HG02981 (cell line): Measurements from ENCODE around the gene FBXW4.
A peak's percentile ranks its signal among the peaks of the same experiment; 100 is the strongest.
"Not testable (repeated sequence)": the region's sequence is repeated elsewhere in the genome, so short reads cannot be mapped to it uniquely, and the experiment has no call there.

Source experiments
- ATAC-seq: cut with Tn5 transposase; IDR thresholded peaks from one replicate; pipeline ENCODE4 v1.9.1; 2021; ENCODE audit warnings: mild to moderate bottlenecking, moderate library complexity; ENCODE audit not compliant: unreplicated experiment

The FBXW4 gene

DNA sequence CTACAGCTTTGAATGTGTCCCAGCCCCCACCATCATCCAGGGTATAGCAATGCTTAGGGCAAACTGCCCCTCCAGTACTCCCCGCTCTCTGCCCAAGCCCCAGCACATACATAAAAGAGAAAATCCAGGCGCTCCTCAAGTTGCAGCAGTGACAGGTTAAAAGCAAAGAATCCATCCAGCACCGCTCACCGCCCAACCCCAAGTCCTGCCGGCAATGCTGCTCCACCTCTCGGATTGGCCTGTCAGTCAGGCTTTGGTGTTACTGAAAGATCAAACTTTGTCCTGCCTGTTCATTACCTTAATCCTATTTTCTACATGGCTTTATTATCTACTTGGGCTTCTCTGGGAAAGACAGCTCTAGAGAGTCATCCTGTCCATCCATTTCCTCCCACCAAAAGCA lies 75.0 kb downstream of the FBXW4 start:
- ATAC-seq, result no peak

DNA sequence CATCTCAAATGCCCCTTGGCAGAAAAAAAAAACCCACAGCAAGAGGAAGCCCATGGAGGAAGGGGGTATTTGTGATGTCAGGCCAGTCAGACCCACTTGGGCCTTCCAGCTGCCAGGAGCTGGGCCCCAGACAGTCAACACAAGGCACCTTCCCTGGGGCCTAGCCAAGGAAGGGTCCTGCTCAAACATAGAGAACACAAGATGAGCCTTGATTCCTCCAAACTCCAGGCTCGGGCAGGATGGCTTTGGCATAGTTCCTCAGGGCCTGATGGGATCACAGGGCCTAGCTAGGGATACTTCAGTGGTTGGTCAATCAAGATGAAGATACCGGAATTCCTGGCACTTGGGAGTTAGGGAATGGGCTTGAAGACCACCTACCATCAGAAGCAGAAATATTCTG lies 76.1 kb downstream of the FBXW4 start:
- no peak for ATAC-seq

DNA sequence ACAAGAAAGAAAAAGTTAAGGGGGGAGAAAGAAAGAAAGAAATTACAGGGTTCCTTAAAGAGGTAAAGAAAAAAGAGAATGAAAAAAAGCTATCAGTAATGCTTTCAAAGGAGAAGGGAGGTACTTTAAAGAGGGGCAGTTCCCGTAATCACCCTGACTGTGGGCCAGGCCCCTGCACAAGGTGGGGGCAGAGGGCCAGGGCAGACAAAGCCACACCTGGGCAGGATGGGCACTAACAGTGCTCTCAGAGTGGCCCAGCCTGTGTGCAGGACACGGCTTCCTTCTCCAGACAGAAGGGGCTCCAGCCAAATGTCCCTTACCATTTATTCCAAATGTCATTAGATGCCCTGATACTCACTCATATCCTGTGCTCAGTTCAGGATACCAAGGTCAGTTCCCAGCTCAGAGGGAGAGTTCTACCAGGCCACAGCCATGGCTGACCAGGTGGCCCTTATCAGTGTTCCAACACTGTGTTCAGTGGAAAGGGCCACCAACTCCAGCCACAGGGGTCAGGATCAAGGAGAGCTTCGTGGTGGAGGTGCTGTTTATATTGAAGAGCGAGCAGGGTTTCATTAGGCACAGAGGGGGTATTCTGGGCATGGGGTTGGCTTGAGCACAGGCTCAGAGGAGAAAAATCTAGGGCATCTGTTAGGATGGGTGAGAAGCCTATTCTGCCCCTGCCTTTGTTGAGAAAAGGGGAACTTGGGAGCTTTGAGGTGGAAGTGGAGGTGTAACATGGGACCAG lies 77.0 kb downstream of the FBXW4 start:
- ATAC-seq, result no peak

DNA sequence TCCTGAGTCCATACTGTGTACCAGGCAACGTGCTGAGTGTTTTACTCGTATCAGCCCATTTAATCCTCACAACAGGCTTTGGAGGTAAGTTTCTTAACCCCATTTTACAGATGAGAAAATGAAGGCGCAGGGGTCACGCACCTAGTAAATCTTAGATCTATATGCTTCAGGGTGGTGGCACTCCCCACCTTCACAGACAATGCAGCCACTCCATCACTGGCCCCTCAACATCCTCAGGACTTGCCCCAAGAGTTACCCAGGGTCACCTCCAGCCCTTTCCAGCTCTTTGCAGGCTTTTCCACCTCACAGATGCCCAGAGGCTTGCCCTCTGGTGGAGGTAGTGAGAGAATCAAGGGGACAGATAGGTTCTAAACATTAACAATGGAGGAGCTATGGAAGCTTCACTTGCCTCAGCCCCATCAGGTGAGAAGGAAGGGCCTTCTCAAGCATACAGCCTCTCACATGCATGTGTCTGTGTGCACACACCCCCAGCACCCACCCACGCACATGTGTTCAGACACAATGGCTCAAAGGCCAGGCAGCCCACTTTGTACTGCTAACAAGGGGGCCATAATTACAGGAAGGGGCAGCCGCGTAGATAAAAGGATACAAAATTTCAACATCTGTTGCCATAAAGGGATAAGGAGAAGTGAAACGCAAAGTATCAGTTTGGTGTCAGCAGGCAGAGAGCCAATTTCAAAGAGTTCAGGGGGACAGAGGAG lies 77.7 kb downstream of the FBXW4 start:
- ATAC-seq, result no peak

DNA sequence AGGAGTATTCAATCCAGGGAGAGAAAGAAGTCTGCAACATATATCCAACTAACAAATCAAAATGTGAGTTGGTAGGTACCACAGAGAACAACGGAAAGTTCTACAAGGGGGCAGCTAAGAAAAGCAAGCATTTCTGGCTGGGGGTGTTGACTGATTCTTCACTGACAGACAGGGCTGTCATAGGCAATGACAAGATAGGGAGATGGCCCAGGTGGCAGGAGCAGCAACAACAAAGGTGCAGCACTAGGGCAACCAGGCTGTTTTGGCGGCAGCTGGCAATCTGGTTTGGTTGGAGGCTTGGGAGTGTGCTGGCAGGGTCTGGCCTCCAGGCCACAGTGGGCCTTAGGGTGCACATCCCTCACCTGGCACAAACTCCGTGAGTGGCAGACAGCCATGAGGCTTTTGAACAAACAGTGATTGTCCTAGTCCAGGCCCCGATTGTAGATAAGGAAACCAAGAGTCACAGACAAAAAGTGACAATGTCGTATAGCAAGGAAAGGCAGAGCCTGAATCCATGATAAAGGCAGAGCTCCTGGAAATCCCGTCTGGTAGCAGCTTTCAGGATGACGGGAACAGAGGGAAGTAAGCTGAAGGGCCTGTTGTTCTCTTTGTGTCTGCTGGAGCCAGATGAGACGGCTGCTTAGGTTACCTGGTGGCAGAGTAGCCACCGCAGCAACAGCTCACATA lies 78.4 kb downstream of the FBXW4 start:
- no peak for ATAC-seq

DNA sequence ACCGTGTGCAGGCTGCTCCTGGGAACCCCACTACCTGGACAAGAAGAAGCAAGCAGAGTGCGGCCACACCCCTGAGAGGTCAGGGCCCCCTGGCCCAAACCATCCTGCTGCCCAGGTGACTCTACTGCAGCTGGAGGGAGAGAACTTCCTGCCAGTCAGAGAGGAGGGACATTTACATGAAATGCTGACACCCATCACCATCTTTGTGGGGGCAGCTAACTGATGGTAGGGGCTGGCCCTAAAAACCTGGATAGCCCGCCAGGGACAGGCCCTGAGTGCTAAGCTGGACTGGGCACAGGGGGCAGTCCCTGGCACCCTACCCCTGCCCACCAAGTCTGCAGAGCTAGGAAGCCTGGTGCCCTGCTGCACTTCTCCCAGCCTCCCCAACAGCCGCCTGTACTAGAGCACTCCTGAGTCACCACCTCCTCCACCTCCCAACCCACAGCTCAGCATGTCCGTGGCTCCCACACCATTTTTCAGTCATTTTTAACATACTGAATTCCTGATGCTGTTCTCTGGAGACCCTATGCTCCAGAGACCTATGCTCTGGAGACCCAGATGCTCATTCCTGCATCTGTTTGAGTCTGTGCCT lies 79.3 kb downstream of the FBXW4 start:
- no peak for ATAC-seq

DNA sequence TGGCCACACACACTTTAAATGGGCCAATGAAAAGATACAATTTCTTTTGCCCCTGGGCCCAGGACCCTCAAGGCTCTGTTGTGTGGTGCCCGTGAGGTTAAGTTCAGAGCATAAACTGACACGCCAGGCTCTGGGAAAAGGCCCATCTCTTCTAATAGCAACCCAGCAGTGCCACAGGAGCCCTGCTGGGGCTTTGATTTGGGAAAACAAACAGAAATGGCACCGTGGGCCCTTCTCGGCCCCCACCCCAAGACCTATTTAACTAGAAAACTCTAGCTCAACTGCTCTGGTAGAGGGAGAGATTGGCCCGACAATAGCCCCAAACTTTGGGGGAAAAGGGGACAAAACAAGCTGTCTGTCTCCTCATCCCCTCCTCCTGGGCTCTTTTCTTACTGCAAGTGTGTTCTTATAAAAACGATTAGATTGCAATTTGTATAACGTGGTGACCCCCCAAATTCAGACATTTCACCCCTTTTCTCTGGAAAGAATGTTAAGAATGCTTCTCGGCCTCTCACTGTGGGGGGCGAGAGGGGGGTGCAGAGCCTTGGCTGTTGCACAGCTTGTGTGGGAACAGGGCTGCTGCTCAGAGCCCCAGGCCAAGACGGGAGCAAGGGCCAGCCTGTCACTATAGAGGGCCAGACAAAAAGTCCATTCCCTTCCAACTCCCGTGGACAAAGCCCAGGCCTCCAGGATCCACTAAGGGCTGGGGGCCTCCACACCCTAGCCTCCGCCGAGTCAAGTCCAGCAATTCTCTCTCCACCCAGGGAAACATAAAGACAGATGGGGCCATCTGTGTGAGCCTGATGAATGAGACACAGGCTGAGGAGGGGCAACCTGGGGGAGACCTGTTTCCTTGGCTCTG lies 80.1 kb downstream of the FBXW4 start:
- no peak for ATAC-seq

DNA sequence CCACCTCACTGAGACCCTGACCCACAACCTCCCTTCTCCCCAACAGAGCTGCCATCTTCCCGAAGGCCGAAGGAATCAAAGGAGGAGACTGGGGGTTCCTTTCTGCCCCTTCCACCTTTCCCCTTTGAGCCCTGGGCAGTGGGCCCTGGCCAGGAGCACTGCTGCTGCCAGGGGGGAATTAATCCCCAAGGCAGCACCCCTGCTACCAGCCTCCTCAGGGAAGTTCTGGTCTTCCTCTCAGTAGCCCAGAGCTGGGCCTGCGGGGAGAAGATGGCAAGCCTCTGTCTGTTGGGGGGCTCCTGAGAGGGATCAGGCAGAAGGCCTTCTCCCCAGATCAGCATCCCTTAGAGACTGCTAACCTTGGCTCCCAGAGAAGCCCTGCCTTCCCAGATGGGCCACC lies 81.3 kb downstream of the FBXW4 start:
- no peak for ATAC-seq

DNA sequence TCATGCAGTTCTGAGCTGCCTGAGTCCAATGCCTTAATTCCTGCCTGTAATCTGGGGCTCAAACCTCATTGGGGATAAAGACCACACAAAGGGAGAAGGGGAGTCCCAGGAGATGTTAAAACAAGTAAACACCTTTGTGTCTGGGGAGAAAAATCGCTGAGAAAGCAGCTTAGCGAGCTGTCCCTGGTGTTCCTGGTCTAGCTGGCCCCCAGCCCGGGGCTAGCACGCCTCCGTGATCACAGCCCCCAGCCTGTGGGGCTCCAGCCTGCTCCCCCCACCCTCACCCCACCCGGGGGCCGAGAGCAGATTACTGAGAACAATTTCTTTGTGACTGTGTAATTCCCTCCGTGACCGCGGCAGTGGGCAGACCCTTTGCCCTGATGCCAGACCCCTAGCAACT lies 82.1 kb downstream of the FBXW4 start:
- ATAC-seq, result no peak

DNA sequence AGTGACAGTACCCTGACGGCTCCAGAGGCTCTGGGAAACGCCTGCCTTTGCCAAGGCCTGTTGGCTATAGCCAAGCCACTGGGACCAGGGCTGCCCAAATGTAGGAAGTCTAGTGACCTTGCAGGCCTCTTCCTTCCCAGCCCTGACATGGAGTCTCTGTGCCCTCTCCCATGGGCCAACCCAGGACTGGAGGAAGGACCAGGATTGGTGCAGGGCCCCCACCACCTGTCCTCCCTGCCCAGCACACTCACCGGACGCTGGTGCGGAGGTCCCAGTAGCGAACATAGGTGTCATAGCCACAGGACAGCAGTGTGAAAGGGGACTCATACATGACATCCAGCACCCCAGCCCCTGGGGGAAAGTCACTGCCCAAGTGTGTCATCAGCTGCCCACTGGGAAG lies 82.9 kb downstream of the FBXW4 start:
- ATAC-seq, result no peak

DNA sequence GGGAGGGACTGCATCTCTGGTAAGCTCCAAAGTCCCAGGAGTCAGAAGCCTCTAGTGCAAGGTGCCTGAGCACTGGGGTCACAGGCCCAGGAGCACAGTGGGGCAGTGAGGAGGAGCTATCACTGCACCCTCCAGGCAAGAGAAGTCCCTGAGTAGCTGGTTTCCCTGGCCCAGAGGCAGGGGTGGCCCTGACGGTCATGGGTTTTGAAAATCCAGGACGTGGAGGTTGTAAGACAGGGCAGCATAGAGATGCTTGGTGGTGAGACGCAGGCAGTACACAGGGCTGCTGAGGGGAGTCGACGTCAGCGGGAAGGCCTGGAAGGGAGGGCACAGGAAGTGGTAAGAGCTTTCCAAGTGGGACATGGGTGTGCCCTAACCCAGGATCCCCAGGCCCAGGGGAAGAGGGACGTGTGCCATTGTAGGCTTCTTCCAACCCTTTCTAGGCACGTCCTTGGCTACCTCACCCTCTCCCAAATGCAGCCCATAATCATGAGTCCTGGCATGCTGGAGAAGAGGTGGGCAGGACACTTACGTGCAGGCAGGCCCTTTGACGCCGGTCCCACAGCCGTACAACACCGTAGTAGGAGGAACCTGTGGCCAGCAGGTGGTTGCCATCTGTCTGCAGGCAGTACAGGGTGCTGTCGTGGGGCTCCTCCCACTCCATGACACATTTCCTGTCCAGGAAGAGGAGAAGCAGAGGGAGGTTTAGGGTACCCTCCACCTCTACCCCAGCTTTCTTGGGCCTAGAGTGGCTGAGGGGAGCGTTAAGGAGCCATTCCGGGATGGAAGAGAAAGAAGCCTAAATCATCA lies 83.7 kb downstream of the FBXW4 start:
- ATAC-seq, result no peak

DNA sequence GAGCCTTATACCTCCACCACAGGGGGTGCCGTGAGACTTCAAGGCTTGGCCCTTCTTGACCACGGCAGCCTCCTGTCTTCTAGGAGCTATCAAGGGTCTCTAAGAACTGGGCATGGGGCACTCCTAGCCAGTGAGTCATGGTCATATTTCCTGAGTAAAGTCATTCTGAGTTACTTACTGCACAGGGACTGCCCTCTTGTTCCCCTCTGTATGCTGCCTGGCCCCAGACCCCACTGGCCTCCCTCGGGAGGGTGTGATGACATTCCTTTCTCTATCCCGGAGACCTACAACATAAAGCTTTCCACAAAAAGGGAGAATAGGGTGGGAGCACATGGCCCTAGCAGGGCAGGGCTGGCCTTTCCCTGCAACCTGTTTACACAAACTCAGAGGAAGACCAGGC lies 85.5 kb downstream of the FBXW4 start:
- no peak for ATAC-seq

DNA sequence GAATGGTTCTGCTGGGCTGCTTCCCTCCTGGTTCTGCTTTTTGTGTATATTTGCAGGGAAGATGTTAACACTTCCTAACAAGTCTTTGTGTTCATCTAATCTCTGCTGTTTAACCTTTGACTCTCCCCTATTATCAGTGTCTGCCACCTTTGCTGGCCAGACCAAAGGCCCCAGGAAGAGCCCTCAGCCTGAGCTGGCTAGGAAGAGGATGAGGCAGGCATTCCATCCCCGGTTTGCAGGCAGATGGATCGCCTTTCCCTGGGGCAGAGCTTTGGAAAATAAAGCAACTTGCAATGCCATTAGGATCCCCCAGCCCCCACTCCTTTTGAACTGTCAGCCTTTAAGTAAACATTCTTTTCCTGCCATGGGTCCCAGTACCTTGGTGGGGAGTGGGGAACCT lies 87.8 kb downstream of the FBXW4 start:
- ATAC-seq, result no peak

DNA sequence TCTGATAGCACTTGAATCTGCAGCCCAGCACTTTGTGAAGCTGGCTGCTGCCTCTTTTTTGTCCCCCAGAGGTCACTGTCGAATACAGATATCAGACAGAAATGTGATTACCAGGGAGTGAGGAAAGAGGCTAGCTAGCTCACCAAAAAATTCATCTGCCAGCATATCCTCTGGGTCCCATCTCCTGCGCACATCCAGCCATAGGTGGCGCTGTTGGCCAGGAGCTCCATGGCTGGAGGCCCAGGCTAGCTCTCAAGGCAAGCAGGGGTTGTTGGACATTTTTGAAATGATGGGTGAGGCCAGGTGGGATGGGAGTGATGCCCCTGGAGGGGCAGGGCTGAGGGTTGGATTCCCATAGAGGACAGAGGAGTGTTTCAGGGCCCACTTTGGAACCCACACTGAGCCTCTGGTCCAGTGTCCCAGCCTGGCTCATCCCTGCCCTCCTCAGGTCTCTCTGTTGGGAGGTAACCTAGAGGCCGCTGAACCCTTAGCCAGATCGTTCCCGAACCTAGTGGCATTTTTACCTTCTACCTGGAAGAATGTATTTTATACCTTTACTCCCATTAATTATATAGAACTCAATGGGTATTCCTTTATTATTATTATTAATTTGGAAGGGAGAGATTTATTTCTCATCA lies 92.1 kb downstream of the FBXW4 start:
- ATAC-seq, result peak; percentile 72

DNA sequence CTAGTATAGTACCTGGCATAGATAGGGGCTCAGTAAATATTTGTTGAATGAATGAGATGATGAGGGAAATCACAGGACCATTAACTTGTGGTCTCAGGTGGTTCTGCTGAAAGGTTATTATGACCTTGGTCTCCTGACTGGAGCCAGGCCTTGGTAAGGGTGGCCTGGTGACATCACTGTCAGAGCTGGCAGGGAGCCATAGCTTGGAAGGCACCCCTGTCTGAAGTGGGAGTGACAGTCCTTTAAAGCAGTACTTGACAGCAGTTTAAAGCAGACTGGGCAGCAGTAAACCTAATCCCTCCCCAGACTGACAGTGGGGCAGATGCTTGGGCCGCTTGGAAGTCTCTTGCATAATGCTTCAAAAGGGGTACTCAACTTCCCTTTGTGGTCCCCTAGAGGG lies 93.4 kb downstream of the FBXW4 start:
- no peak for ATAC-seq

DNA sequence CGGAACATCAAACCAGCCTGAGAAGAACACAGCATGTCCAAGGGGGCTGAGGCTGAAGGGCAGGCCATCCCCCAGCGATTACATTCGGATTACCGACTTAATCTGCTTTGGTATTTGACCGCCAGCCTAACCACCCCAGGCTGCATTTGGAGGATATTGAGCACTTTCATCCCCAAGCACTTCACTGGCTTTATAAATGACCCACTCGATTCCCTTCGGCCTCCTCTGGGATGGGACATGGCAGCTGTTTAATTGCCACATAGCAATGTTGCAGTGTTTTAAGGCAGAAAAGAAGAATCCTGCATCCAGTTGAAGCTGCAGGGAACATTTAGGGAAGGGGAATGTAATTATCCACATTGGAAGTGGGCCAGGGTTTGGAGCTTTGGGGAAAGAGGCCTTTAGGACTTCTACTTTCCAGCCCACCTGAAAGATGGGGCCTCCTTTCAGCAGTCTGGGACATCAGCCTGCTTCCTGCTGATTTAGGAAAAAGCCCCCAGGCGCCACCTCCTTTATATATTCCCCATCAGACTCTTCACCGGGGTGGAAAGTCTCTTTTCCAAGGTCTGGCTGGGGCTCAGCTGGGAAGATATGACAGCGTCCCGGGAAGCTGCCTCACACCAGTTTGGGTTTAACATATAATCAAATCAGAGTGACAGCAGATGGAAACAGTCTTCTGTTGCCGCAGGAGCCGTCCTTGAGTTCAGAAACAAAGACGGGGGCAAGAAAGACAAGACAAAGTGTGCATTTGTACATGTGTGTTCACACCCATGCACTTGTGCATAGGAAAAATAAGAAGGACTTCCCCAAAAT lies 97.7 kb downstream of the FBXW4 start:
- no peak for ATAC-seq

DNA sequence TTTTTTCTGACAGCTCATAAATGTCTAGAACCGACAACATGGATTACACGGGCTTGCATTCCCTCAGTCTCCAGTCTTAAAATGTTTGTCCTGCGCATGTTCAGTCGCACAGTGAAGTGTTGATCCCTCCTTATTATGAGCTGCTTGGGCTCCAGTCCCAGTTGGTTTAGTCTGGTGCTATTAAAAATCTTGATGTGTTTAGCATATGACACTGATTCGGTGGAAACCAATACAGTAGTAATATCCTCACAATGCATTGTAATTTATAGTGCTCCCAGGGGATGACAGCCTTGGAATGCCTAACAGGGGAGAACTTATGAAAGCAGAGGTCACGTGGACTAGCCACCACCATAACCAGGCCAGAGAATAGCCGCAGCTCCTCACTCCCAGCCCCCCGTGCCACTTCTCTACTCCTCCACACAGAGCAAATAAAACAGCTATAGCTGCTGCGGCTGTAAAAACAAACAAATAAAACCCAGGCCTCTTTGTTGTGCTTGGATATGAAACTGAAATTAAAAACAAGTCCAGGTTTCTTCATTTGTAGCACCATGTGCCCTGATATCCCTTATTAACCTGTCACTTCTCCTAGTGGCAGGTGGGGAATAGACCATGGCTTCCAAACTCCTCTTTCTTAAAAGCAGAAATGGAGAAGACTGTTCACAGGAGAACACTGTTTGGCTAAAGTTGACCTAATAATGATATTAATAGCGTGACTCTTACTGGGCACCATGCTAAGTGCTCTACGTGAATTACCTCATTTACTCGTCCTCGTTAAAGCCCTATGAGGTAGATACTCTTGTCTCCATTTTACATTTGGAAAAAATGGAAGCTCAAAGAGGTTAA lies 99.2 kb downstream of the FBXW4 start:
- ATAC-seq, result no peak

DNA sequence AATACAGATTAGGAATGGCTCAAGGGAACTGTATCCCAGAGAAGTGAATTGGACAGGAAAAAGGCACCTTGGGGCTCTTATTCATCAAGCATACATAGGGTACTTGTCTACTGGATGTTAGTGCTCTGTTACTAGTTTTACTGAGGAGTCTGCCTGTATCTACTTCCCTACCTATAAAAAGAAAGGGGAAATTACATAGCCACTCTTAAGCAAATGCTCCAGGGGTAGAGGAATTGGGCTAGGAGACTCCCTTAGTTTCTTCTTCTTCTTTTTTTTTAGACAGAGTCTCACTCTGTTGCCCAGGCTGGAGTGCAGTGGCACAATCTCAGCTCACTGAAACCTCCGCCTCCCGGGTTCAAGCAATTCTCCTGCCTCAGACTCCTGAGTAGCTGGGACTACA lies 101.6 kb downstream of the FBXW4 start:
- not testable (repeated sequence) for ATAC-seq
